GM12892 (cell line): ENCODE data around the gene NEDD4L.
"Not testable (repeated sequence)": the region's sequence is repeated elsewhere in the genome, so short reads cannot be mapped to it uniquely, and the experiment has no call there.

Experiments
- DNase-seq: peaks from one replicate; pipeline ENCODE4 v3.0.0; 2011; ENCODE audit not compliant: insufficient read length
- FAIRE-seq: peaks from 2 replicates; lab custom pipeline; 2011; peaks lifted over from hg19 to GRCh38; lab: Jason Lieb, UNC
- POLR2A ChIP-seq: IDR thresholded peaks from 2 replicates; pipeline ENCODE4 v1.6.1; 2011; ENCODE audit warnings: low read depth, low read length, control low read depth
- POLR2AphosphoS5 ChIP-seq: IDR thresholded peaks from 2 replicates; pipeline ENCODE4 v1.6.1; 2011; ENCODE audit warnings: low read depth, low read length, control low read depth
- TAF1 ChIP-seq: IDR thresholded peaks from 2 replicates; pipeline ENCODE4 v1.6.1; 2011; ENCODE audit warnings: low read depth, mild to moderate bottlenecking, control low read depth, low read length, borderline replicate concordance

Gene NEDD4L

GRCh38 chr18:58045242-58046092 is 1.4 kb downstream of the NEDD4L start:
- TF ChIP-seq POLR2A: no peak
- no peak for TF ChIP-seq POLR2AphosphoS5
- TF ChIP-seq TAF1: no peak
- DNase-seq: peak; percentile 14
- no peak for FAIRE-seq

- TF ChIP-seq TAF1 (no peak), POLR2AphosphoS5 (no peak), POLR2A (no peak)
- DNase-seq (no peak), FAIRE-seq (no peak)
Observed at GRCh38 chr18:58046093-58046793, 2.2 kb downstream of the NEDD4L start.

GRCh38 chr18:58046794-58047555 is 2.9 kb downstream of the NEDD4L start:
- TF ChIP-seq POLR2AphosphoS5 (no peak), POLR2A (no peak), TAF1 (no peak)
- FAIRE-seq: no peak
- no peak for DNase-seq

- TF ChIP-seq POLR2A: no peak
- TF ChIP-seq POLR2AphosphoS5: no peak
- DNase-seq (no peak), FAIRE-seq (no peak)
Observed at GRCh38 chr18:58047556-58047882, 3.5 kb downstream of the NEDD4L start.

GRCh38 chr18:58048081-58048642 is 4.1 kb downstream of the NEDD4L start:
- DNase-seq (no peak), FAIRE-seq (no peak)
- TF ChIP-seq POLR2A (no peak), TAF1 (no peak), POLR2AphosphoS5 (no peak)

DNA sequence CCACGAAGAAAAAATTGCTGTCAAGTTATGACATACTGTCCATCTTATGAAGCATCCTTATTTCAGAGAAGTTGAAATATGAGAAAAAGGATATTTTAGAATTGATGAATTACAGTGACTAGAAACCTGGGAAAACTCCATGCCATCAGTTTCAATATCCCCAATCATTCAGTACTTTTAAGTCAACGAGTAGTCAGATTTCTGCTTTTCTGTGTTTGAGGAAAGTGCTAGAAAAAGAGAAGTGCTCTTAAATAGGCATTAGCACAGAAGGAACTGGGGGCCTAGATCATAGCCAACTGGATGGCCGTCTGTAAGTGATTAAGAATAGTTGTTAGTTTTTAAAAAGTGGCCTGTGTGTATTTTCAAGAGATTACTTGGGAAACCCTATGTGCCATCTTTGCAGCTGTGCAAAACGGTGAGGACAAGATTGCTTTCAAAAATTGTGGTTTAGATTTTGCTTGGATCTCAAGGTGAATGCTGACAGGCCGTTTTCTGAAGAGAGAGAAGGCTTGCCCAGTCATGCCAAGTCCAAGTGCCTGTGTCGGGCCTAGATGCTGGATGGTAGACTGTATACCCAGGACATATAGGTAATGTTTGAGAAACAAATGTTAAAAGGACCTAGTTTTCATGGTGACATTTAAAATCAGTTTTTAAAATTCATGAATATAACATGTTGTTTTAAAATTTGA is 5.1 kb downstream of the NEDD4L start:
- DNase-seq: no peak
- TF ChIP-seq POLR2AphosphoS5 (no peak), TAF1 (no peak), POLR2A (no peak)
- FAIRE-seq: no peak

DNA sequence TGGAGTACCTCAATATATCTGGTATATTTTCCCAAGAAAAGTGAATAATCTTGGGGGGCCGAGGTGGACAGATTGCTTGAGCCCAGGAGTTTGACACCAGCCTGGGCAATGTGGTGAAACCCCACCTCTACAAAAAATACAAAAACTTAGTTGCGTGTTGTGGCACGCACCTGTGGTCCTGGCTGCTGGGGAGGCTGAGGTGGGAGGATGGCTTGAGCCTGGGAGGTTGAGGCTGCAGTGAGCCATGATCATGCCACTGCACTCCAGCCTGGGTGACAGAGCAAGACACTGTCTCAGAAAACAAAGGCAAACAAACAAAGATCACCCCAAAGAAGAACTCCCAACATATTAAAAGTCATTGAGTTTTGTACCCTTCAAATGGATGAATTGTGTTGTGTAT is 6.9 kb downstream of the NEDD4L start:
- not testable (repeated sequence) for DNase-seq, FAIRE-seq

DNA sequence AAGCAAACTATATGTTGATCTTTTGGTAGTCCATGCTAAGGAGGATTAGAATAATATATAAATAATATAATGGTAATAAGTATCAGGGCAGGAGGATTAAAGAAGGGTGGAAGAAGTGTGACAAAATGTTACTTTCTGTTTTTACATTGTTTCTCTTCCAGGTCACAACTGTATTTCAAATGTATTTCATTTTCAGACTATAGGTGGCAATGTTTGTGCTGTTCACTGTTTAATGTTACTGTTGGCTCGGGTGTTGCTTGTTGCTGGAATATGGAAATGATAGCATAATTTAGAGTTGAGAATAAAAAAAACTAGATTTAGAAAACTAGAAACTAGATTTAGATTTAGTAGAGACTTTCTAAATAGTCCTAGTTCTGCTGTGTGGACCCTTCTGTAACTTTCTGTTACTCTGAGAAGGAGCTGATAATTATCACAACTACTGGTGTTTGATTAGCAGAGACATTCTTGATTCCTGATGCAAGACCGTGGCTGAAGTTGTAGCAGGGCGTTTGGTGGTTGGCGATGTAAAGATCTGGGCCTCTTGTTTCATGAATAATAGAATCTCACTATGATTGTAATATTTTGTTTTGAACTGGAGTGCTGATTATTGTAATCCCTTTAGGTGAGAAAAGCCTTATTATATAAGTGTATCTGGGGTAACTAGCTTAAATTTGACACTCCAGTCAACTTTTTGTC is 7.9 kb downstream of the NEDD4L start:
- TF ChIP-seq POLR2A (no peak), TAF1 (no peak), POLR2AphosphoS5 (no peak)
- FAIRE-seq (no peak), DNase-seq (no peak)

DNA sequence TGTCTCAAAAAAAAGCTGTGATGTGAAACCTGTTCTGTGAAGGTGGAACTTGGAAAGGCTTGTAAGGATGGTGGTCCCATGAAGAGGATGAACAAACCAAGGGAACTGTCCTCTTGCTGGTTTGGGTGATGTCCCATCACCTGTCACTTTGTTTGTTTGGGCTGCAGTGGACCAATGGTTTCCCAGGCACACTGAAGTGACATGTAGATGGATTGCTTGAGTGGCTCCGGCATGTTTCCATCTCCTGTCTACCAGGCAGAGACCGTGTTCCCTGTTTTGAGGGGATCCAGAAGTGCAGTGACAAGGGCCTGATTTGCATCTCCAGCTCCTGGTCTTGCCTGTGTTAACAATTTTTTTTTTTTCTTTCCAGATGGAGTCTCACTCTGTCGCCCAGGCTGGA is 8.9 kb downstream of the NEDD4L start:
- no peak for FAIRE-seq
- TF ChIP-seq POLR2AphosphoS5 (no peak), TAF1 (no peak), POLR2A (no peak)

GRCh38 chr18:58054041-58054781 is 10.2 kb downstream of the NEDD4L start:
- TF ChIP-seq POLR2A (no peak), POLR2AphosphoS5 (no peak)
- DNase-seq (no peak), FAIRE-seq (no peak)

More for the DNA sequence above, 8.9 kb downstream of the NEDD4L start:
- no peak for DNase-seq
